HL-60/S4 treated with phorbol 12-myristate 13-acetate at 8.2 ng/mL for 4 days and 3 days (cell line): ENCODE data around the gene ZBTB18.

Experiments
- in situ Hi-C: fragments of 300-500 bp; cut with MboI; formaldehyde crosslinking; loops from 2 replicates; pipeline ENCODE4 v1.15.0; 2022; ENCODE audit warnings: low sequenced_read_pairs

The ZBTB18 gene

DNA sequence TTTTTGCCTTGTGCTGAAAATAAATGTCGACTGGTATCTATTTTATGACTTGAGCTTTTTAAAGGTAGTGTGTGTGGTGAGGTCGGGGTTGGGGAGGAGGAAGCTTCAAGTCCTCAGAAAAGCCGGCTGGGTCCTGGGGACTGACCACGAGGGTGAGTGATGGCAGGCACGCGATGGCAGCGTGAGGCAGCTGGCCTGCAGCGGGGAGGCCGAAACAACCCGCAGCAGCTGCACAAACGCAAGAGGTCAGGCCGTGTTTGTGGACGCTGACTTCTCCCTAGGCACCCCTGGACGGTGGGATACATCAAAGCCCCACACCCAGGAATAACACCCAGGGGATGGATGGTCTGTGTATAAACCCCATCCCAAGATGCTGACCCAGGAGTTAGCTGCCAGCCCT is 51.4 kb downstream of the ZBTB18 start:
- in situ Hi-C loops, result no loop called here

DNA sequence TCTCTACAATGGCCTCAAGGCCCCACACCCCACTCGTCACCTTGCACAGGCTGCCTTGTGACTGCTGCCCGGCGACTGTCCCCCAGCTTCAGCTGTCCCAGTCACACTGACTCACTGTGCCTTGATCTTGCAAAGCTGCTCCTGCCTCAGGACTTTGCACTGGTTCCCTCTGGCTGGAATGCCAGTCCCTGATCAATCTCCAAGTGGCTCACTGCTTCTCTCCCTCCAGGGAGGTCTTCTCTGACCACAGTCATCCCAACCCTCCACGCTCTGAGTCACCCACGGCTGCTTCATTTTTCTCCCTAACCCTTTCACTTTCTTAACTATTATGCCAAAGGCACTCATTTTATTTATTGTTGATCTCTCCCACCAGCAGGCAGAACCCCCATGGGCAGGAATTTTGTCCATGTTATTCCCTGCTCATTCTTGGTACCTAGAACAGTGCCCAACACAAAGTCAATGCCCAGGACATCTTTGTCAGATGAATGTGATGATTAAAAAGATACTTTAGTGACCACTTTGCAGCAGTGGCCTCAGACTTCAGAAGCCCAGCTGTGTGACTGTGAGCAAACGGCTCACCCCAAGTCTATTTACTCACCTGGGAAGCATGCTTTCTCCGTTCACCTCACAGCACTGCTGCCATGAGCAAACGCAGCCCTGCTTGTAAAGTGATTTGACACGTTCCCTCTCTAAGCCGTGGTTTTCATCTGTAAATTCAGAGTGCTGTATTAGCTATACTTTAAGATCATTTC is 53.4 kb downstream of the ZBTB18 start:
- in situ Hi-C loops, result no loop called here

- in situ Hi-C loops, result no loop called here
Measured at GRCh38 chr1:244106176-244106575, 55.1 kb downstream of the ZBTB18 start.
